K562 (cell line): ENCODE measurements around the gene ATXN7L2. TPM values are rescaled to one million over a fixed set of nuclear protein-coding genes. Genes with fewer than 3 reads are reported as not detected.

Experiments
- BRF1 ChIP-seq: IDR thresholded peaks from 3 replicates; pipeline ENCODE4 v1.6.1; 2011; ENCODE audit warnings: borderline replicate concordance, mild to moderate bottlenecking; ENCODE audit not compliant: insufficient read length; ENCODE audit errors: extremely low read depth
- ELF1 ChIP-seq: fragments of 200-800 bp; sonication (Bioruptor generic); IDR thresholded peaks from 2 replicates; pipeline ENCODE4 v1.6.1; 2016; ENCODE audit warnings: missing genetic modification characterization, missing compliant biosample characterization
- ETS2 ChIP-seq: IDR thresholded peaks from 2 replicates; pipeline ENCODE4 v1.6.1; 2016; ENCODE audit warnings: borderline replicate concordance, missing genetic modification characterization, mild to moderate bottlenecking, moderate library complexity, missing compliant biosample characterization; ENCODE audit not compliant: poor library complexity, severe bottlenecking
- FOXJ3 ChIP-seq: sonication (generic); formaldehyde crosslinking; IDR thresholded peaks from 2 replicates; pipeline ENCODE4 v1.4.0; 2020; ENCODE audit warnings: mild to moderate bottlenecking, missing genetic modification reagents
- GTF2A2 ChIP-seq: IDR thresholded peaks from 2 replicates; pipeline ENCODE4 v1.6.1; 2016; ENCODE audit warnings: mild to moderate bottlenecking, missing genetic modification characterization, missing compliant biosample characterization
- GTF2E2 ChIP-seq: fragments of 200-800 bp; sonication (Bioruptor generic); IDR thresholded peaks from 2 replicates; pipeline ENCODE4 v1.6.1; 2016; ENCODE audit warnings: missing genetic modification characterization, missing compliant biosample characterization
- IFI16 ChIP-seq: fragments of 250-450 bp; sonication (Bioruptor Pico); IDR thresholded peaks from 2 replicates; pipeline ENCODE4 v2.1.2; 2022; ENCODE audit warnings: mild to moderate bottlenecking, inconsistent platforms
- MBD2 ChIP-seq: sonication (generic); IDR thresholded peaks from 2 replicates; pipeline ENCODE4 v1.6.1; 2016; ENCODE audit warnings: low read depth, borderline replicate concordance
- MCM5 ChIP-seq: fragments of 450-650 bp; IDR thresholded peaks from 2 replicates; pipeline ENCODE4 v1.6.1; 2016; ENCODE audit warnings: low read depth
- MEF2D ChIP-seq: conservative IDR thresholded peaks from 2 replicates; pipeline ENCODE4 v1.6.1; 2016; ENCODE audit warnings: low read depth, missing genetic modification characterization, missing compliant biosample characterization
- RBM25 ChIP-seq: fragments of 200-400 bp; formaldehyde crosslinking; IDR thresholded peaks from 2 replicates; pipeline ENCODE4 v1.6.1; 2018; ENCODE audit warnings: low read length, low read depth, moderate library complexity; ENCODE audit not compliant: severe bottlenecking
- TFAP4 ChIP-seq: sonication (generic); formaldehyde crosslinking; IDR thresholded peaks from 2 replicates; pipeline ENCODE4 v1.8.0; 2022; ENCODE audit warnings: missing genetic modification reagents, mild to moderate bottlenecking, moderate library complexity, borderline replicate concordance
- THAP12 ChIP-seq: fragments of 250-450 bp; sonication (Bioruptor Pico); IDR thresholded peaks from 2 replicates; pipeline ENCODE4 v1.9.0; 2021; ENCODE audit warnings: mild to moderate bottlenecking, inconsistent platforms
- UBTF ChIP-seq, 2 experiments: IDR thresholded peaks; 2 replicates each; pipeline ENCODE4 v1.6.1; 2012; ENCODE audit warnings: improper control_type of control experiment in 2 of 2, low read depth in 2 of 2, low read length in 2 of 2, borderline replicate concordance in 1 of 2
- ZBTB26 ChIP-seq: fragments of 450-650 bp; formaldehyde crosslinking; IDR thresholded peaks from 2 replicates; pipeline ENCODE4 v1.4.0; 2022; ENCODE audit warnings: missing genetic modification characterization
- ZFPM2 ChIP-seq: fragments of 250-450 bp; sonication (Bioruptor Pico); IDR thresholded peaks from 2 replicates; pipeline ENCODE4 v1.5.1; 2022; ENCODE audit warnings: mild to moderate bottlenecking
- ZNF165 ChIP-seq: fragments of 250-450 bp; sonication (Bioruptor Pico); IDR thresholded peaks from 2 replicates; pipeline ENCODE4 v1.4.0; 2020; ENCODE audit warnings: borderline replicate concordance
- ZNF24 ChIP-seq: fragments of 450-650 bp; IDR thresholded peaks from 2 replicates; pipeline ENCODE4 v1.6.1; 2016
- ZNF282 ChIP-seq: sonication (generic); formaldehyde crosslinking; IDR thresholded peaks from 2 replicates; pipeline ENCODE4 v1.8.1; 2023; ENCODE audit warnings: missing genetic modification reagents
- ZNF347 ChIP-seq: fragments of 450-650 bp; formaldehyde crosslinking; IDR thresholded peaks from 2 replicates; pipeline ENCODE4 v1.4.0; 2020; ENCODE audit warnings: low read depth, mild to moderate bottlenecking, moderate library complexity
- ZNF589 ChIP-seq: fragments of 200-800 bp; sonication (Bioruptor generic); IDR thresholded peaks from 2 replicates; pipeline ENCODE4 v1.6.1; 2016; ENCODE audit warnings: low read depth, missing genetic modification characterization, missing compliant biosample characterization
- ZNF75A ChIP-seq: fragments of 450-650 bp; formaldehyde crosslinking; IDR thresholded peaks from 2 replicates; pipeline ENCODE4 v1.4.0; 2020; ENCODE audit warnings: mild to moderate bottlenecking
- polyA plus RNA-seq, 8 experiments: library from polyadenylated mRNA; depleted of rRNA in 4 of 8; stranded (reverse) in 5 of 8; unstranded in 3 of 8; fragments of >200 nt; fragmentation: Nextera tagmentation in 2 of 8; fragmentation: Illumina TruSeq in 1 of 8; extraction: Ambion mirVana in 2 of 8; extraction: Trizol in 1 of 8; gene quantifications; 2 replicates each; pipeline versions ENCODE4 v1.2.1 to v1.2.3, GENCODE V29; 2011 to 2014; ENCODE audit warnings: inconsistent platforms in 1 of 8, missing spikeins in 1 of 8
- total RNA-seq, 7 experiments: library from RNA; depleted of rRNA in 6 of 7; stranded (reverse); fragments of >200 nt in 6 of 7; fragmentation: Illumina TruSeq in 2 of 7; extraction: Trizol in 2 of 7; gene quantifications; 2 replicates each; pipeline versions ENCODE4 v1.2.1 to v1.2.3, GENCODE V29; 2011 to 2021; ENCODE audit warnings: low replicate concordance in 1 of 7

ATXN7L2 gene
- total and polyA plus RNA-seq, 9 of the 15 experiments (the other 6 are each of a cell fraction or from before 2014, with no cell fraction given) = 0.21 to 10.4 (median 5.8) TPM

- TF ChIP-seq THAP12 (CRISPR knock-in tag) (0 out of 2 replicates have a peak, but pooled peaks have one; percentile 20), ZBTB26 (CRISPR knock-in tag) (0 out of 2 replicates have a peak, but pooled peaks have one; percentile 26), UBTF (IDR thresholded peaks at IDR 0.05; ENCODE audit: borderline replicate concordance in 1 of 2, low read depth in 2 of 2, low read length in 2 of 2) (no peak), ZNF165 (no peak), ZNF589 (CRISPR knock-in tag) (no peak), MEF2D (tag) (no peak), ZNF75A (CRISPR knock-in tag) (no peak), GTF2A2 (tag) (no peak), IFI16 (CRISPR knock-in tag) (no peak), RBM25 (no peak), ZNF282 (CRISPR knock-in tag) (no peak), ZNF347 (CRISPR knock-in tag) (no peak), ELF1 (tag) (no peak), ZNF24 (no peak), BRF1 (no peak), TFAP4 (CRISPR knock-in tag) (peak; percentile 81), ZFPM2 (CRISPR knock-in tag) (no peak), ETS2 (tag) (no peak), MCM5 (no peak), GTF2E2 (no peak), FOXJ3 (CRISPR knock-in tag) (no peak), MBD2 (no peak)
Measured at GRCh38 chr1:109482791-109483671, 674 bp upstream of the ATXN7L2 start (continued).
